Measurements from ENCODE around the gene MT3. TPM values are rescaled to one million over a fixed set of nuclear protein-coding genes. Genes with fewer than 3 reads are reported as not detected.

MT3 gene
- total and polyA plus RNA-seq, 2 of the 13 experiments (the other 11 are each of a cell fraction or from before 2014, with no cell fraction given) = not detected

DNA sequence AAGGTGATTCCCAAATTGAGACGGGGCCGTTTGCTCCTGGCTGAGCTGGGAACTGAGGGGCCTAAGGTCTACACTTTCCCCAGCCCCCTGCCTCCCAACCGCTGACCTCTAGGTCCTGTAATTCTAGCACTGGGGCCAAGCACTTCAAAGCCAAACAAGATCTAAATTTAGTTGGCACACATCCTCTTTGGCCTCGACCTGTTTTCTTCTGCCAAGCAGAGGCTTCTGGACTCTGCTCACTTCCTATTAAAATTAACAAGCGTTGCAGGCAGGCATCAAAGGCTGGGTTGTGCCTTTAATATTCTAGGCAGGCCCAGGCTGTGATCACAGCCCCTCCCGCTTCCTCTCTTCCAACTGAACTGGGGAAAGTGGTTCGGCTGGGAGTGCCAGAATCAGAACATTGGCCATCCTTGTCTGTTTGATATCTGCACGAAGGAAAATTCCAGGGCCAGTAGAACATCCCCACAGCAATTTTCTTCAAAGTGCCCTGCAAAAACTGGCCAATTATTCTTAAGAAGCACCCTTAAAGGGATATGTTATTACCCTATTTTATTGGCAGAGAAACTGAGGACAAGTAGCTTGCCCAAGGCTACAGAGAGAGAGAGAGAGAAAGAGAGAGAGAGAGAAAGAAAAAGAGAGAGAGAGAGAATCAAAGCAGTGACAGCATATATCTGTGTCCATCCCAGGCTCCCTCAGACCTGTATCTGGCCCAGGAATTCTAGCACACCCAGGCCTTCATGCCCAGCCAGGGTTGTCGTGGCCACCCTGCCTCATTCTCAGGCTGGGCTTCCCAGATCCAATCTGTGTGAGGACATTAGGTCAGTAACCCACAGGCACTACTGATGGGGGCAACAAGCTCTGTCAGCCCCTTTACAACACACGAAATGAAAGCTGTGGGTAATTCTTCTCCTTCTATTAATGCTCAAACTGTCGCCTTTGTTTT is 37.3 kb upstream of the MT3 start (continued):
- TF ChIP-seq SETDB1 (CRISPR knock-in tag; IDR thresholded peaks at IDR 0.05; ENCODE audit: borderline replicate concordance) (no peak), ZNF501 (CRISPR knock-in tag; IDR thresholded peaks at IDR 0.05) (peak; percentile 83), ZNF350 (CRISPR knock-in tag; IDR thresholded peaks at IDR 0.05; ENCODE audit: borderline replicate concordance, low read depth) (peak; percentile 71; the same call in 1 of the 2 replicates), ZNF563 (CRISPR knock-in tag; IDR thresholded peaks at IDR 0.05) (no peak), ZNF543 (CRISPR knock-in tag; IDR thresholded peaks at IDR 0.05) (0 out of 2 replicates have a peak, but pooled peaks have one; percentile 75), MLLT10 (CRISPR knock-in tag; IDR thresholded peaks at IDR 0.05) (no peak), SRSF9 (IDR thresholded peaks at IDR 0.05; ENCODE audit: borderline replicate concordance, insufficient read depth, low read depth, low read length, poor library complexity, severe bottlenecking) (no peak), ZIK1 (CRISPR knock-in tag; IDR thresholded peaks at IDR 0.05; ENCODE audit: borderline replicate concordance, low read depth) (no peak), HMG20A (CRISPR knock-in tag; IDR thresholded peaks at IDR 0.05; ENCODE audit: borderline replicate concordance) (peak; percentile 81; the same call in 1 of the 2 replicates), CC2D1A (CRISPR knock-in tag; IDR thresholded peaks at IDR 0.05) (no peak), ZNF790 (CRISPR knock-in tag; IDR thresholded peaks at IDR 0.05; ENCODE audit: borderline replicate concordance) (no peak), RCOR2 (CRISPR knock-in tag; IDR thresholded peaks at IDR 0.05) (no peak), ZBTB7B (CRISPR knock-in tag; IDR thresholded peaks at IDR 0.05) (peak; percentile 87), NFYB (CRISPR knock-in tag; IDR thresholded peaks at IDR 0.05) (no peak), SIN3B (IDR thresholded peaks at IDR 0.05; ENCODE audit: low read length) (no peak), ZFP36L2 (CRISPR knock-in tag; IDR thresholded peaks at IDR 0.05) (no peak), RELA (CRISPR knock-in tag; IDR thresholded peaks at IDR 0.05) (no peak), ZFP1 (CRISPR knock-in tag; IDR thresholded peaks at IDR 0.05) (no peak), NR2F6 (IDR thresholded peaks at IDR 0.05) (peak; percentile 95), NR2F6 (CRISPR knock-in tag; IDR thresholded peaks at IDR 0.05) (peak; percentile 98)
- TF ChIP-seq, protein P1, sequence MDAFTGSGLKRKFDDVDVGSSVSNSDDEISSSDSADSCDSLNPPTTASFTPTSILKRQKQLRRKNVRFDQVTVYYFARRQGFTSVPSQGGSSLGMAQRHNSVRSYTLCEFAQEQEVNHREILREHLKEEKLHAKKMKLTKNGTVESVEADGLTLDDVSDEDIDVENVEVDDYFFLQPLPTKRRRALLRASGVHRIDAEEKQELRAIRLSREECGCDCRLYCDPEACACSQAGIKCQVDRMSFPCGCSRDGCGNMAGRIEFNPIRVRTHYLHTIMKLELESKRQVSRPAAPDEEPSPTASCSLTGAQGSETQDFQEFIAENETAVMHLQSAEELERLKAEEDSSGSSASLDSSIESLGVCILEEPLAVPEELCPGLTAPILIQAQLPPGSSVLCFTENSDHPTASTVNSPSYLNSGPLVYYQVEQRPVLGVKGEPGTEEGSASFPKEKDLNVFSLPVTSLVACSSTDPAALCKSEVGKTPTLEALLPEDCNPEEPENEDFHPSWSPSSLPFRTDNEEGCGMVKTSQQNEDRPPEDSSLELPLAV (CRISPR knock-in tag; conservative IDR thresholded peaks at IDR 0.05; ENCODE audit: low read depth) = no peak
- TF ChIP-seq, protein P2, sequence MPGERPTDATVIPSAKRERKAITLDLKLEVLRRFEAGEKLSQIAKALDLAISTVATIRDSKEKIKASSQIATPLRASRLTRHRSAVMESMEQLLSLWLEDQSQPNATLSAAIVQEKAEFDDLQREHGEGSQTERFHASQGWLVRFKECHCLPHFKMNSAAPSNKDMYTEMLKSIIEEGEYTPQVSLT (CRISPR knock-in tag; IDR thresholded peaks at IDR 0.05; ENCODE audit: borderline replicate concordance, low read depth) = no peak
- TF ChIP-seq, protein P3, sequence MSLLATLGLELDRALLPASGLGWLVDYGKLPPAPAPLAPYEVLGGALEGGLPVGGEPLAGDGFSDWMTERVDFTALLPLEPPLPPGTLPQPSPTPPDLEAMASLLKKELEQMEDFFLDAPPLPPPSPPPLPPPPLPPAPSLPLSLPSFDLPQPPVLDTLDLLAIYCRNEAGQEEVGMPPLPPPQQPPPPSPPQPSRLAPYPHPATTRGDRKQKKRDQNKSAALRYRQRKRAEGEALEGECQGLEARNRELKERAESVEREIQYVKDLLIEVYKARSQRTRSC (CRISPR knock-in tag; IDR thresholded peaks at IDR 0.05; ENCODE audit: low read depth) = no peak
- TF ChIP-seq, protein P4, sequence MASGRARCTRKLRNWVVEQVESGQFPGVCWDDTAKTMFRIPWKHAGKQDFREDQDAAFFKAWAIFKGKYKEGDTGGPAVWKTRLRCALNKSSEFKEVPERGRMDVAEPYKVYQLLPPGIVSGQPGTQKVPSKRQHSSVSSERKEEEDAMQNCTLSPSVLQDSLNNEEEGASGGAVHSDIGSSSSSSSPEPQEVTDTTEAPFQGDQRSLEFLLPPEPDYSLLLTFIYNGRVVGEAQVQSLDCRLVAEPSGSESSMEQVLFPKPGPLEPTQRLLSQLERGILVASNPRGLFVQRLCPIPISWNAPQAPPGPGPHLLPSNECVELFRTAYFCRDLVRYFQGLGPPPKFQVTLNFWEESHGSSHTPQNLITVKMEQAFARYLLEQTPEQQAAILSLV (CRISPR knock-in tag; IDR thresholded peaks at IDR 0.05; ENCODE audit: borderline replicate concordance) = no peak
- TF ChIP-seq, protein P5, sequence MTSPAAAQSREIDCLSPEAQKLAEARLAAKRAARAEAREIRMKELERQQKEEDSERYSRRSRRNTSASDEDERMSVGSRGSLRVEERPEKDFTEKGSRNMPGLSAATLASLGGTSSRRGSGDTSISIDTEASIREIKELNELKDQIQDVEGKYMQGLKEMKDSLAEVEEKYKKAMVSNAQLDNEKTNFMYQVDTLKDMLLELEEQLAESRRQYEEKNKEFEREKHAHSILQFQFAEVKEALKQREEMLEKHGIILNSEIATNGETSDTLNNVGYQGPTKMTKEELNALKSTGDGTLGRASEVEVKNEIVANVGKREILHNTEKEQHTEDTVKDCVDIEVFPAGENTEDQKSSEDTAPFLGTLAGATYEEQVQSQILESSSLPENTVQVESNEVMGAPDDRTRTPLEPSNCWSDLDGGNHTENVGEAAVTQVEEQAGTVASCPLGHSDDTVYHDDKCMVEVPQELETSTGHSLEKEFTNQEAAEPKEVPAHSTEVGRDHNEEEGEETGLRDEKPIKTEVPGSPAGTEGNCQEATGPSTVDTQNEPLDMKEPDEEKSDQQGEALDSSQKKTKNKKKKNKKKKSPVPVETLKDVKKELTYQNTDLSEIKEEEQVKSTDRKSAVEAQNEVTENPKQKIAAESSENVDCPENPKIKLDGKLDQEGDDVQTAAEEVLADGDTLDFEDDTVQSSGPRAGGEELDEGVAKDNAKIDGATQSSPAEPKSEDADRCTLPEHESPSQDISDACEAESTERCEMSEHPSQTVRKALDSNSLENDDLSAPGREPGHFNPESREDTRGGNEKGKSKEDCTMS (CRISPR knock-in tag; conservative IDR thresholded peaks at IDR 0.05) = no peak

Measured in HepG2 (cell line).